Left renal cortex interstitium (tissue), 4 donors: Measurements from ENCODE around the gene TSPOAP1. TPM values are rescaled to one million over a fixed set of nuclear protein-coding genes. Genes with fewer than 3 reads are reported as not detected.

Source experiments
- DNase-seq, 4 donors: peaks; one replicate each; pipeline ENCODE4 v3.0.0-alpha.2; 2013; ENCODE audit warnings: low read depth in 4 of 4, low spot score in 2 of 4, missing footprints in 1 of 4
- polyA plus RNA-seq, 4 donors: library from polyadenylated mRNA; unstranded; fragments of 120-200 nt; gene quantifications; one replicate each; pipeline ENCODE4 v1.2.1, GENCODE V29; 2013; ENCODE audit not compliant: insufficient read length in 4 of 4

TSPOAP1 gene
- polyA plus RNA-seq, 4 donors: 33.2 to 77.6 (median 60.3) TPM

- DNase-seq: no peak
Observed at GRCh38 chr17:58362368-58363014, 33.9 kb upstream of the TSPOAP1 start.

GRCh38 chr17:58360296-58361063 is 31.9 kb upstream of the TSPOAP1 start:
- no peak for DNase-seq

- no peak for DNase-seq
Observed at GRCh38 chr17:58358408-58359172, 30.0 kb upstream of the TSPOAP1 start.

GRCh38 chr17:58357312-58358297 is 29.0 kb upstream of the TSPOAP1 start:
- DNase-seq: no peak

- no peak for DNase-seq
Observed at GRCh38 chr17:58356231-58356630, 27.6 kb upstream of the TSPOAP1 start.

- no peak for DNase-seq
Observed at GRCh38 chr17:58354541-58355216, 26.1 kb upstream of the TSPOAP1 start.

GRCh38 chr17:58353389-58353825 is 24.8 kb upstream of the TSPOAP1 start:
- no peak for DNase-seq

- peak in 1 of 4 donors; percentile 82 for DNase-seq
Observed at GRCh38 chr17:58352596-58353388, 24.2 kb upstream of the TSPOAP1 start.

GRCh38 chr17:58351831-58352595 is 23.4 kb upstream of the TSPOAP1 start, which contains the start of gene SUPT4H1:
SUPT4H1 (minus strand) TSS chr17:58352201; CDS start chr17:58352135, 66 bp downstream.
- peak; percentile 82 to 91 (median 86) for DNase-seq

GRCh38 chr17:58351182-58351581 is 22.6 kb upstream of the TSPOAP1 start:
- no peak for DNase-seq

GRCh38 chr17:58348038-58348437 is 19.4 kb upstream of the TSPOAP1 start:
- DNase-seq: no peak

- no peak for DNase-seq
Observed at GRCh38 chr17:58345500-58345899, 16.9 kb upstream of the TSPOAP1 start.

GRCh38 chr17:58344791-58345157 is 16.2 kb upstream of the TSPOAP1 start:
- DNase-seq: no peak

GRCh38 chr17:58344047-58344790 is 15.6 kb upstream of the TSPOAP1 start:
- no peak for DNase-seq

GRCh38 chr17:58343131-58343530 is 14.5 kb upstream of the TSPOAP1 start:
- no peak for DNase-seq

GRCh38 chr17:58341861-58342475 is 13.4 kb upstream of the TSPOAP1 start:
- DNase-seq: no peak
